GM04503 (cell line): Measurements from ENCODE around the gene SERPINB1.
"Not testable (repeated sequence)": the region's sequence is repeated elsewhere in the genome, so short reads cannot be mapped to it uniquely, and the experiment has no call there.

Experiments
- DNase-seq: peaks from one replicate; pipeline ENCODE4 v3.0.0-alpha.2; 2012; ENCODE audit warnings: low read depth

Gene SERPINB1

DNA sequence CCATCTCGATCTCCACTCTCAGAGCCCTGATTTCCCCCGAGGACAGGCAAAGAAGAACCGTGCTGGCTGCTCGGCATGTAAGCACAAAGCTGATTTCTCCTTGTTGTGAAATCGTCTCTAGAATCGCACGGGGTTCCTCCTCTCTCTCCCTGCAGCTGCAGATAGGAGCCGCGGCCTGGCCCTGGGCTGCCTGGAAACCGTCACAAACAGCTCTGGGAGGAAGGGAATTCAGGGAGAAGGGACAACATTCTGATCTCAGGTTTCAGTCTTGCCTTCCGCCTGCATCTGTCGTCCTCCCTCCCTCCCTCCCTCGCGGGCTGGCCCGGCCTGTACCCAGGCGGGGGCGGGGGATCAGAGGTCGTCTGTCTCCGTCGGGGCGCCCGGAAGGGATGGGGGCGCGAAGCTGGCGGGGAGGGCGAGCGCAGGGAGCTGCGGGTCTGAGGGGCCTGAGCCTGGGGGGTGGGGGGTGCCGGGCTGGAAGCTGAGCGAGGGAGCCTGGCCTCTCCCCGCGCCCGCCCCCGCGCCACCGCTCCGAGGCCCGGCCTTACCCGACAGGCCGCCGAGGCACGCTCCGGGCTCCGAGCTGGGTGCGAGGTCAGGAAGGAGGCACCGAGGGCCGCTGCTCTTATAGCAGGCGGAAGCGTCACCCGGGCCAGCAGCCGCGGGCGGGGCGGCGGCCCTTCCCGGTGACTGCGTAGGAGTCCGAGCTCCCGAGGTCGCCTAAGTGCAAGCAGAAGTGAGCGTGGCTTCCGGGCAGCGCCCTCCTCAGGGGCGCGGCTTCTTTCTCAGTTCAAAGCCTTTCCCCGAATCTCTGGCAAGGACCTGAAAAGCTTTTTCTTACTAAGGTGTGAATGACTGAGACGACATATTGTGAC lies at the start of gene SERPINB1:
TSS of gene SERPINB1 (minus strand) at position 600 of the 875 bp plus-strand sequence. CDS start 1,277 bp downstream, outside the sequence.
- peak; percentile 85 for DNase-seq

GRCh38 chr6:2890976-2891767 lies 49.5 kb upstream of the SERPINB1 start:
- DNase-seq: no peak

GRCh38 chr6:2885967-2886735 lies 44.5 kb upstream of the SERPINB1 start:
- DNase-seq: no peak

DNA sequence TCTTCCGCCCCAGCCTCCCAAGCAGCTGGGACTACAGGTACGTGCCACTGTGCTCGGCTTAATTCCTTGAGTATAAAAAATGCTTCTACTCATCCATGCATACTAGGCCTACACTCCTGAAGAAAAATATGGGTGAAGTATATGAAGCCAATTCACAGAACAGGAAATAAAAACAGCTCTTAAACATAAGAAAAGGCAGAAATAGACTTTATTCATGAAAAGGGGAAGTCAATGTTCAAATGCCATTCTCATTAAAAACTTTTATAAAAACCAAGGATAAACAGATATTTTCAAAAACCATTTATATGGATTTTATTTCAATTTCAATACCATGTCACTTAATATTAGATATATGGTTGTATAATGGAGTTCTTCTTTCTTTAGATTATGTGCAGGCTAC lies 43.1 kb upstream of the SERPINB1 start:
- DNase-seq: no peak

GRCh38 chr6:2883673-2884072 lies 42.0 kb upstream of the SERPINB1 start:
- DNase-seq: no peak

- DNase-seq: no peak
These were observed 39.8 kb upstream of the SERPINB1 start for GRCh38 chr6:2881423-2881822.

- DNase-seq: not testable (repeated sequence)
These were observed 38.5 kb upstream of the SERPINB1 start for GRCh38 chr6:2880156-2880555.

GRCh38 chr6:2877960-2878359 lies 36.3 kb upstream of the SERPINB1 start:
- no peak for DNase-seq

- no peak for DNase-seq
These were observed 35.6 kb upstream of the SERPINB1 start for GRCh38 chr6:2877057-2877882.

DNA sequence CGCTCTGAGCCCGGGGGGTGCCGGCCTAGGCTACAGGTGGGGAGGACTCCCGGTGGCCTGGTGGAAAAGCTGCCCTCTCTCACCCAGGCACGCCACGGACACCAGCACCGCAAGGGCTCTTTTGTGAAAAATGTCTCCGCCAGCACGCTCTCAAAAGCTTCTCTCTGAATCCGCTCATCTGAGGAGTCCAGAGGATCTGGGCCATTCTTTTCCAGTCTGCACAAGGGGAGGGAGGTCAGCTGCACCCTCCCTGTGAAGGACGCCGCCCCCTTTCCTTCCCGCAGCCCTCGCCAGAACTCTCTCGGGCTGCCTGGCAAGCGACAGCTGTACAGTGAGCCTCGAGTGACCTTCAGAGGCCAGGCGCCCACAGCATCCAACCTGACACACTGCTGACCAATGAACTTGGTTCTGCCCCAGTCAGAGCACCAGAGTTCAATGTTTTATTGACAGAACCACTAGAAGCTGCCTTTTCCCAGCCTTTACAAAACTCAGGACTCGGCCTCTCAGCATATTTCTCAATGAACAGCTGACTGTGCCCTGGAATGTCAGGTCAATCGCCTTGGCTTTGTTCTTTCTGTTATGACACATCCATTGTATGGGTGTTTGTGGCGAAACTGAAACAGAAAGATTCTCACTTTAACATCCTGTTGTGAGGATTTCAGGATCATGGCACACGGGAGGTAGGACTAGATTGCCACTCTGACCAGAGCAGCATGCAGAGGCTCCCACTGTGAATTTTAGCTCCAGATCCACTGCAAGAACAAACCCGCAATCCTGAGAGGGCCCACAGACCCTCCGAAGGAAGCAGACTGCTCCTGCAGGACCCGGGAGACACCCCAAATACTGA lies 34.8 kb upstream of the SERPINB1 start:
- DNase-seq: peak; percentile 88

GRCh38 chr6:2875359-2876191 lies 33.9 kb upstream of the SERPINB1 start:
- DNase-seq: no peak

DNA sequence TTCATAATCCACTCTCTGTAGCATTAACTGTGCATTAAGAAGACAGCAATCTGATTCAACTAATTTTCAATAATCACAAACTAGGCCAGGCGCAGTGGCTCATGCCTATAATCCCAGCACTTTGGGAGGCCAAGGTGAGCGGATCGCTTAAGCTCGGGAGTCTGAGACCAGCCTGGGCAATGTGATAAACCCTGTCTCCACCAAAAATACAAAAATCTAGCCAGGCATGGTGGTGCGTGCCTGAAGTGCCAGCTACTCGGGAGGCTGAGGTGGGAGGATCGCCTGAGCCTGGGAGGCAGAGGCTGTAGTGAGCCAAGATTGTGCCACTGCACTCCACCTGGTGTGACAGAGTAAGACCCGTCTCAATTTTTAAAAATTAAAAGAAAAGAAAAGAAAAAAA lies 32.0 kb upstream of the SERPINB1 start:
- DNase-seq: no peak

- DNase-seq: no peak
These were observed 31.0 kb upstream of the SERPINB1 start for GRCh38 chr6:2872423-2873358.

DNA sequence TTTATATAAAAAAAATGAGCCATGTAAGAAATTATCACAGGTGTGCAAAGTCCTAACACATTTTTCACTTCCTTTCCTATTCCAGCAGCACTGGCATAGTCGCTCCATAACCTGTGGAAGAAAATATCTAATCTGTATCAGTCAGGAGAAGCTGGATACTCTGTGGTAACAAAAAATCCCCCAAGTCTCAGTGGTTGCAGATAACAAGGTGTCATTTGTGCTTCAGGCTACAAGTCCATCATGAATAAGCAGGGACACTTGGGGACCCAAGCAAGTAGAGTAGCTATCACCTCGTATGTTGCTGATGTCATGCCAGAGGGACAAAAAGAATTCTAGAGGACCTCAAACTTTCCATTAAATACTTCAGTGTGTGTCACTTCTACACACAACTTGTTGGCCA lies 30.3 kb upstream of the SERPINB1 start:
- DNase-seq: no peak

GRCh38 chr6:2871102-2871501 lies 29.4 kb upstream of the SERPINB1 start:
- no peak for DNase-seq

- no peak for DNase-seq
These were observed 28.5 kb upstream of the SERPINB1 start for GRCh38 chr6:2870046-2870636.

DNA sequence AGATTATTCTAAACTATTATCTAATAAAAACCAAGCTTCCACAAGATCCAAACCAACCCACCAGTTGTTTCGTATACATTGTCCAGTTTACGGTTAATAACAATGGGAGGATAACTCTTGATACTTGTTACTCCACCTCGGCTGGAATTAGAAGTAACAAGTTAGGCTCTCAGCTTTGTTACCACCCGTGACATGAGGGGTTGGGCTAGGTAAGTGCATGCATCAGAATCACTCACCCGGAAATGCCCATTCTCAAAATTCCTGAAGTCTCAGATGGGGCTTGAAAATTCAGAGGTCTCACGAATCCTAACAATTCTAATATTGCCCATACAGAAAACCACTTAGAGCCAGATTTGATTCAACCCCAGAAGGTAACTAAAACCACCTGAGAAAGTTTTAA lies 27.0 kb upstream of the SERPINB1 start:
- no peak for DNase-seq
